ENCODE results near the gene JPH4. TPM values are rescaled to one million over a fixed set of nuclear protein-coding genes. Genes with fewer than 3 reads are reported as not detected.

The JPH4 gene
- total RNA-seq, 2 donors from 2014 or later: 0.52 to 0.99 TPM

GRCh38 chr14:23536494-23536893 is 42.1 kb downstream of the JPH4 start:
- intact Hi-C loops (cut with DNase I): no loop called here
- DNase-seq (no peak), ATAC-seq (no peak)
- Histone ChIP-seq H3K4me1 (no peaks in the 10 kb centered on the region), H3K9me3 (no peaks in the 10 kb centered on the region), H3K27me3 (no peaks in the 10 kb centered on the region), H3K27ac (no peak overlapping the region), H3K4me3 (no peak overlapping the region), H3K36me3 (replicated peaks in 1 of 2; ENCODE audit: insufficient read depth in 1 of 2, low read depth in 2 of 2) (no peaks in the 10 kb centered on the region)
- 74 to 84% methylated on average over 2 of the region's 2 CpGs for WGBS, 2 donors
- TF ChIP-seq POLR2A (IDR thresholded peaks at IDR 0.05): no peak
- TF ChIP-seq, protein P1, sequence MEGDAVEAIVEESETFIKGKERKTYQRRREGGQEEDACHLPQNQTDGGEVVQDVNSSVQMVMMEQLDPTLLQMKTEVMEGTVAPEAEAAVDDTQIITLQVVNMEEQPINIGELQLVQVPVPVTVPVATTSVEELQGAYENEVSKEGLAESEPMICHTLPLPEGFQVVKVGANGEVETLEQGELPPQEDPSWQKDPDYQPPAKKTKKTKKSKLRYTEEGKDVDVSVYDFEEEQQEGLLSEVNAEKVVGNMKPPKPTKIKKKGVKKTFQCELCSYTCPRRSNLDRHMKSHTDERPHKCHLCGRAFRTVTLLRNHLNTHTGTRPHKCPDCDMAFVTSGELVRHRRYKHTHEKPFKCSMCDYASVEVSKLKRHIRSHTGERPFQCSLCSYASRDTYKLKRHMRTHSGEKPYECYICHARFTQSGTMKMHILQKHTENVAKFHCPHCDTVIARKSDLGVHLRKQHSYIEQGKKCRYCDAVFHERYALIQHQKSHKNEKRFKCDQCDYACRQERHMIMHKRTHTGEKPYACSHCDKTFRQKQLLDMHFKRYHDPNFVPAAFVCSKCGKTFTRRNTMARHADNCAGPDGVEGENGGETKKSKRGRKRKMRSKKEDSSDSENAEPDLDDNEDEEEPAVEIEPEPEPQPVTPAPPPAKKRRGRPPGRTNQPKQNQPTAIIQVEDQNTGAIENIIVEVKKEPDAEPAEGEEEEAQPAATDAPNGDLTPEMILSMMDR (IDR thresholded peaks at IDR 0.05): no peak

GRCh38 chr14:23535943-23536342 is 42.6 kb downstream of the JPH4 start:
- intact Hi-C loops (cut with DNase I): no loop called here
- WGBS, 2 donors: 68 to 81% methylated on average over 4 of the region's 4 CpGs
- H3K4me1 ChIP-seq: no peaks in the 10 kb centered on the region

DNA sequence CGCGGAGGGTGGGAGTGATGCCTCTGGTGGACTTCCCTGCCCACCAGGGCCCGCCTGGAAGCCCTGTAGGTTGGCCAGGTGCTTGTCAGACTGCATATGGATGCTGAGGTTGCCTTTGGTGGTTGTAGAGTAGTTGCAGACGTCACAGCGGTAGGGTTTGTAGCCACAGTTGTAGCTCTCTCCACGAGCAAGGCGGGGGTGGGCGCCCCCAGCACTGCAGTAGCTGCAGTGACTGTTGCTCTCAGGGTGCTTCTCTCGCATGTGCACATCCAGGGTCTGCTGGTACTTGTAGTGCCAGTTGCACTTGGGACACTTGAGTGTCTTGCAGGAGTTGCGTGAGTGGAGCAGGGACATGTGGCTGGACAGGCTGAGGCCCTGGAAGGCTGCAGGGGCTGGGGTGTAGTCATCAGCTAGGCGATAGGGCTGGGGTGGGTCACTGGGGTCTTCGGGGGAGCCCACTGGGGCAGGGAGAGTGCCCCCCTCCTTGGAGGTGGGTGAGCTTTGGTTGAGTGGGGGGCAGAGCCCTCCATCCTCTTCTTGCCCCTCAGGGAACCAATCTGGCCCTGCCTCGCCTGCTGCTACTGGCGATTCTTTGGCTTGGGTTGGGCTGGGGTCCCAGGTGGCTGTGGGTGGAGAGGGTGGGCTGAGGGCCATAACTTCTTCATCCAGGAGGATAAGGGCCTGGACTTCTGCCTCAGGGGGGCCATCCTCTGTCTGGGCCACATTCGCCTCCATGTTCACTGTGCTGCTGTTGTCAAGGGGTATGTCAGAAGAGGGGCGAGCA is 44.7 kb downstream of the JPH4 start:
- H3K4me3 ChIP-seq: no peak overlapping the region
- ATAC-seq (no peak), DNase-seq (no peak)
- no peaks in the 10 kb centered on the region for H3K9me3 ChIP-seq
- TF ChIP-seq, protein P1 (IDR thresholded peaks at IDR 0.05): no peak
- WGBS, 2 donors: 88 to 100% methylated on average over 3 to 14 of the region's 16 CpGs
- intact Hi-C loops (cut with DNase I): no loop called here
- H3K4me1 ChIP-seq: no peaks in the 10 kb centered on the region
- no peak overlapping the region for H3K27ac ChIP-seq
- H3K27me3 ChIP-seq: no peaks in the 10 kb centered on the region
- no peaks in the 10 kb centered on the region for H3K36me3 ChIP-seq (replicated peaks in 1 of 2; ENCODE audit: insufficient read depth in 1 of 2, low read depth in 2 of 2)

More at GRCh38 chr14:23535943-23536342, 42.6 kb downstream of the JPH4 start:
- no peak for DNase-seq
- ATAC-seq: no peak
- Histone ChIP-seq H3K27me3 (no peaks in the 10 kb centered on the region), H3K27ac (no peak overlapping the region), H3K9me3 (no peaks in the 10 kb centered on the region), H3K36me3 (replicated peaks in 1 of 2; ENCODE audit: insufficient read depth in 1 of 2, low read depth in 2 of 2) (no peaks in the 10 kb centered on the region), H3K4me3 (no peak overlapping the region)
- no peak for TF ChIP-seq POLR2A (IDR thresholded peaks at IDR 0.05)
- TF ChIP-seq, protein P1 (IDR thresholded peaks at IDR 0.05): no peak

GRCh38 chr14:23532658-23533057 is 45.9 kb downstream of the JPH4 start:
- DNase-seq: no peak
- Histone ChIP-seq H3K36me3 (replicated peaks in 1 of 2; ENCODE audit: insufficient read depth in 1 of 2, low read depth in 2 of 2) (no peaks in the 10 kb centered on the region), H3K4me1 (no peaks in the 10 kb centered on the region), H3K27ac (no peak overlapping the region), H3K27me3 (no peaks in the 10 kb centered on the region), H3K4me3 (no peak overlapping the region), H3K9me3 (no peaks in the 10 kb centered on the region)
- 94 to 97% methylated on average over 3 to 6 of the region's 7 CpGs for WGBS, 2 donors
- ATAC-seq: no peak
- TF ChIP-seq, protein P1 (IDR thresholded peaks at IDR 0.05): no peak
- no peak for TF ChIP-seq POLR2A (IDR thresholded peaks at IDR 0.05)
- intact Hi-C loops (cut with DNase I): no loop called here

- no peaks in the 10 kb centered on the region for H3K27me3 ChIP-seq
- H3K4me1 ChIP-seq: no peaks in the 10 kb centered on the region
- 88 to 89% methylated on average over 8 to 12 of the region's 12 CpGs for WGBS, 2 donors
- intact Hi-C loops (cut with DNase I): no loop called here
- H3K9me3 ChIP-seq: no peaks in the 10 kb centered on the region
- no peak overlapping the region for H3K27ac ChIP-seq
- no peak for ATAC-seq
- no peaks in the 10 kb centered on the region for H3K36me3 ChIP-seq (replicated peaks in 1 of 2; ENCODE audit: insufficient read depth in 1 of 2, low read depth in 2 of 2)
- H3K4me3 ChIP-seq: no peak overlapping the region
- no peak for DNase-seq
- TF ChIP-seq, protein P1 (IDR thresholded peaks at IDR 0.05): no peak
- no peak for TF ChIP-seq POLR2A (IDR thresholded peaks at IDR 0.05)
Observed at GRCh38 chr14:23531391-23531790, 47.2 kb downstream of the JPH4 start.

Data from body of pancreas (tissue), 4 donors.